Ectodermal cell (in vitro differentiated cells): ENCODE measurements around the gene EPHA8.

ENCODE experiments used
- H3K27ac ChIP-seq: 2 replicates; pipeline ENCODE4 v1.7.0; 2013; ENCODE audit warnings: mild to moderate bottlenecking, low read depth, low read length; ENCODE audit not compliant: insufficient read depth, poor library complexity, severe bottlenecking
- H3K27me3 ChIP-seq: 2 replicates; pipeline ENCODE4 v1.7.0; 2013; ENCODE audit warnings: mild to moderate bottlenecking, low read length; ENCODE audit not compliant: insufficient read depth, control insufficient read depth, poor library complexity, severe bottlenecking
- H3K36me3 ChIP-seq: one replicate; pipeline ENCODE4 v1.7.0; 2013; ENCODE audit warnings: low read length; ENCODE audit not compliant: control insufficient read depth, insufficient read depth
- H3K4me1 ChIP-seq: one replicate; pipeline ENCODE4 v1.7.0; 2013; ENCODE audit warnings: low read length; ENCODE audit not compliant: control insufficient read depth, insufficient read depth
- H3K4me3 ChIP-seq: 2 replicates; pipeline ENCODE4 v1.7.0; 2013; ENCODE audit warnings: low read depth, low read length, control low read depth; ENCODE audit not compliant: insufficient read depth
- H3K9me3 ChIP-seq: 2 replicates; pipeline ENCODE4 v1.7.0; 2013; ENCODE audit warnings: mild to moderate bottlenecking, low read length, moderate library complexity; ENCODE audit not compliant: control insufficient read depth
- WGBS, 2 experiments: methylation state at CpG; one replicate each; pipeline ENCODE4 v1.1.7; 2013; ENCODE audit warnings: missing lambda C conversion rate in 2 of 2; 5-methylcytosine and 5-hydroxymethylcytosine counted together

EPHA8 gene

GRCh38 chr1:22535399-22535798 lies 27.9 kb upstream of the EPHA8 start:
- no peaks in the 10 kb centered on the region for H3K27me3 ChIP-seq
- no peaks in the 10 kb centered on the region for H3K9me3 ChIP-seq
- no peaks in the 10 kb centered on the region for H3K36me3 ChIP-seq
- H3K27ac ChIP-seq, result no peak overlapping the region
- H3K4me1 ChIP-seq, result no peaks in the 10 kb centered on the region
- WGBS, 2 experiments, result 94 to 96% methylated on average over 6 of the region's 6 CpGs
- no peak overlapping the region for H3K4me3 ChIP-seq

GRCh38 chr1:22536506-22536905 lies 26.8 kb upstream of the EPHA8 start:
- Histone ChIP-seq H3K27ac (no peak overlapping the region), H3K4me3 (no peak overlapping the region), H3K36me3 (no peaks in the 10 kb centered on the region), H3K9me3 (no peaks in the 10 kb centered on the region), H3K4me1 (no peaks in the 10 kb centered on the region), H3K27me3 (no peaks in the 10 kb centered on the region)
- WGBS, 2 experiments, result 94 to 95% methylated on average over 7 of the region's 7 CpGs

- H3K27me3 ChIP-seq, result no peaks in the 10 kb centered on the region
- 91 to 92% methylated on average over 13 of the region's 13 CpGs for WGBS, 2 experiments
These were observed 25.7 kb upstream of the EPHA8 start for GRCh38 chr1:22537441-22538139.

GRCh38 chr1:22539510-22540118 lies 23.7 kb upstream of the EPHA8 start:
- Histone ChIP-seq H3K4me3 (no peak overlapping the region), H3K36me3 (no peaks in the 10 kb centered on the region), H3K27ac (no peak overlapping the region), H3K27me3 (no peaks in the 10 kb centered on the region), H3K9me3 (no peaks in the 10 kb centered on the region), H3K4me1 (no peaks in the 10 kb centered on the region)
- 87 to 92% methylated on average over 14 to 16 of the region's 16 CpGs for WGBS, 2 experiments

More at GRCh38 chr1:22537441-22538139, 25.7 kb upstream of the EPHA8 start:
- Histone ChIP-seq H3K4me1 (no peaks in the 10 kb centered on the region), H3K27ac (no peak overlapping the region), H3K4me3 (no peak overlapping the region), H3K9me3 (no peaks in the 10 kb centered on the region), H3K36me3 (no peaks in the 10 kb centered on the region)

- no peaks in the 10 kb centered on the region for H3K9me3 ChIP-seq
- no peaks in the 10 kb centered on the region for H3K4me1 ChIP-seq
- H3K4me3 ChIP-seq, result no peak overlapping the region
- 83 to 87% methylated on average over 5 of the region's 5 CpGs for WGBS, 2 experiments
- no peak overlapping the region for H3K27ac ChIP-seq
- H3K27me3 ChIP-seq, result no peaks in the 10 kb centered on the region
- no peaks in the 10 kb centered on the region for H3K36me3 ChIP-seq
These were observed 23.0 kb upstream of the EPHA8 start for GRCh38 chr1:22540337-22540736.

- H3K27me3 ChIP-seq, result peaks cover 11% of the 10 kb centered on the region
- no peak overlapping the region for H3K27ac ChIP-seq
- no peaks in the 10 kb centered on the region for H3K9me3 ChIP-seq
- H3K36me3 ChIP-seq, result no peaks in the 10 kb centered on the region
- 89 to 91% methylated on average over 9 of the region's 9 CpGs for WGBS, 2 experiments
- no peak overlapping the region for H3K4me3 ChIP-seq
- H3K4me1 ChIP-seq, result no peaks in the 10 kb centered on the region
These were observed 20.4 kb upstream of the EPHA8 start for GRCh38 chr1:22542886-22543285.

- H3K4me1 ChIP-seq, result peaks cover 6% of the 10 kb centered on the region
- WGBS, 2 experiments, result 86 to 89% methylated on average over 6 of the region's 6 CpGs
- no peaks in the 10 kb centered on the region for H3K9me3 ChIP-seq
- no peaks in the 10 kb centered on the region for H3K36me3 ChIP-seq
- H3K27me3 ChIP-seq, result peaks cover 17% of the 10 kb centered on the region
- H3K27ac ChIP-seq, result no peak overlapping the region
- H3K4me3 ChIP-seq, result no peak overlapping the region
These were observed 19.6 kb upstream of the EPHA8 start for GRCh38 chr1:22543679-22544078.

- Histone ChIP-seq H3K27ac (no peak overlapping the region), H3K4me1 (peaks cover 6% of the 10 kb centered on the region), H3K36me3 (no peaks in the 10 kb centered on the region), H3K9me3 (no peaks in the 10 kb centered on the region), H3K4me3 (no peak overlapping the region), H3K27me3 (peaks cover 17% of the 10 kb centered on the region)
- WGBS, 2 experiments, result 91 to 94% methylated on average over 12 of the region's 12 CpGs
These were observed 18.7 kb upstream of the EPHA8 start for GRCh38 chr1:22544606-22545005.

- no peak overlapping the region for H3K4me3 ChIP-seq
- no peak overlapping the region for H3K27ac ChIP-seq
- 68 to 82% methylated on average over 13 of the region's 13 CpGs for WGBS, 2 experiments
- H3K36me3 ChIP-seq, result no peaks in the 10 kb centered on the region
- H3K4me1 ChIP-seq, result peaks cover 6% of the 10 kb centered on the region
- H3K9me3 ChIP-seq, result no peaks in the 10 kb centered on the region
- H3K27me3 ChIP-seq, result peaks cover 17% of the 10 kb centered on the region
These were observed 18.1 kb upstream of the EPHA8 start for GRCh38 chr1:22545141-22545540.

- Histone ChIP-seq H3K27me3 (peaks cover 17% of the 10 kb centered on the region), H3K9me3 (no peaks in the 10 kb centered on the region), H3K4me3 (no peak overlapping the region), H3K27ac (no peak overlapping the region), H3K36me3 (no peaks in the 10 kb centered on the region), H3K4me1 (peaks cover 6% of the 10 kb centered on the region)
- 85 to 89% methylated on average over 6 of the region's 6 CpGs for WGBS, 2 experiments
These were observed 16.0 kb upstream of the EPHA8 start for GRCh38 chr1:22547186-22547817.
